NK-92 (cell line): ENCODE results near the gene CHST1.

Experiments used
- DNase-seq: peaks from one replicate; lab custom pipeline; 2025; ENCODE audit not compliant: unreplicated experiment; lab: John Stamatoyannopoulos, UW

Gene CHST1

DNA sequence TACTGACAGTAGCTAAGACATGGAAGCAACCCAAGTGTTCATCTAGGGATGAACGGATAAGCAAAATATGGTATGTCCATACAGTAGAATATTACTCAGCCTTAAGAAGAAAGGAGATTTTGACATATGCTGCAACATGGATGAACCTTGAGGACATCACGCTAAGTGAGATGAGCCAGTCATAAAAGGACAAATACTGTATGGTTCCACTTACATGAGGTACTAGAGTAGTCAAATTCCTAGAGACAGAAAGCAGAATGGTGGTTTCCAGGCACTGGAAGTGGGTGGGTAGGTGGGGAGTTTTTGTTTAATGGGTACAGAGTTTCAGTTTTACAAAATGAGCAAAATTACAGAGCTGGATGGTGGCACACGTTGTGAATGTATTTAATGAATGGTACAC is 18.1 kb downstream of the CHST1 start:
- no peak for DNase-seq

DNA sequence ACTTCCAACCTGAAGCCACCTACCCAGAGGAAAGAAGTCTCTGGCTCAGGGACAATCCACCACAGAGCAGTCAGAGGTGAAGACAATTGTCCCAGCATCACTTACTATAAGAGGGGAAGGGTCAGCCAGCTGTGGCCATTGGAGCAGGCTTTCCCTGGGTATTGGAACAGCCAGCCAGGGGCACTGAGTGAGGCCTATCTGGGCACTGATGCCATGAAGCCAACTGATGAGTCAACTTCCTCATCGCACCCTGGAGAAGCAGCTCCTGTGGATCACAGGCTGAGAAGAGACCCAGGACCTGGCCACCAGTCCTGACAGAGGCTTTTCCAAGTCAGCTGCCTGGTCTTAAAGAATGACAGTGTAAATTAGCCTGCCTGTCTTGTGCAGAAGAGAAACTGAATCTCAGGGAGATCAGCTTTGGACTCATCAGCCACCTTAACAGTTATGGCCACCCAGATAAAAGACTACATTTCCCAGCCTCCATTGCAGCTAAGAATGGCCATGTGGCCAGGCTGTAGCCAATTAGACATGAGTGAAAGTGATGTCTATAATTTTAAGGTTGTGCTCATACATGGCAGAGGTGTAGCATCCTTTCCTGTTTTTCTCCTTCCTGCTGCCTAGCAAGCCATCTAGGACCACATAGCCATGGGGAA is 19.0 kb downstream of the CHST1 start:
- DNase-seq, result no peak

DNA sequence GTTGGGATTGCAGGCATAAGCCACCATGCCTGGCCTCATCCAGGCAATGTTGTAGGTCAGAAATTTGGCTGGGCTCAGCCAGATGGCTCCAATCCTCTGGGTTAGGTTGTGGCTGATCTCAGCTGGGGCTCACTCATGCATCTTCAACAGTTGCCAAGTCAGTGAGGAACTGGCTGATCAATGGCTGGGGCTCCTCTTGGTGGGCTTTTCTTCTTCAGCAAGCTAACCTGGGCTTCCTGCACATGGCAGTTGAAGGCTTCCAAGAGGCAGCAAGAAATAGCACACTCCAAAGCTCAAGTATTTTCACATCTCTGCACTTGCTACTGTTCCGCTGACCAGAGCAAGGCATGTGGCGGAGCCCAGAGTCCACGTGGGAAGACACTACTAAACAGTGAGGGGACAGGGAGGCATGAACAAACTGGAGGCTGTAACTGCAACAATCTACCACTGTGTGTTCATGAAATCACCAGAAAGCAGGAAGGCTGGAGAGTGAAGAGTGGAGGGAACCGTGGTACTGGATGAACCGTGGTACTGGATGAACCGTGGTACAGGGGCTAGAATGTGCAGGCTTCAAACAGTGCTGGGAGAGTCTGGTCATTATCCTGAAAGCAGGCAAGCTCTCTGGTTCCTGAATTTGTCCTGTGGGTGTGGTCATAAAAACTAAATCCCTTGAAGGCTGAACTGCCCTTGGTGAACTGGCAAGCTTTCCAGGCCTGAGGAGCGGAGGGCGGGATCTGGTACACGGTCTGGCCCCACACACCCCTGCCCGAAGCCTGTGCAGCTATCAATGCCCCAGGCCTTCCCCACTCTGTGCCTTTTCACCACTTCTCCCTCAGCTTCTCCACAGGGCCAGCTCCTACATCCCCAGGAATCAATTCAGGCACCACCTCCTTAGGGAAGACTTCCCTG is 20.2 kb downstream of the CHST1 start:
- no peak for DNase-seq

DNA sequence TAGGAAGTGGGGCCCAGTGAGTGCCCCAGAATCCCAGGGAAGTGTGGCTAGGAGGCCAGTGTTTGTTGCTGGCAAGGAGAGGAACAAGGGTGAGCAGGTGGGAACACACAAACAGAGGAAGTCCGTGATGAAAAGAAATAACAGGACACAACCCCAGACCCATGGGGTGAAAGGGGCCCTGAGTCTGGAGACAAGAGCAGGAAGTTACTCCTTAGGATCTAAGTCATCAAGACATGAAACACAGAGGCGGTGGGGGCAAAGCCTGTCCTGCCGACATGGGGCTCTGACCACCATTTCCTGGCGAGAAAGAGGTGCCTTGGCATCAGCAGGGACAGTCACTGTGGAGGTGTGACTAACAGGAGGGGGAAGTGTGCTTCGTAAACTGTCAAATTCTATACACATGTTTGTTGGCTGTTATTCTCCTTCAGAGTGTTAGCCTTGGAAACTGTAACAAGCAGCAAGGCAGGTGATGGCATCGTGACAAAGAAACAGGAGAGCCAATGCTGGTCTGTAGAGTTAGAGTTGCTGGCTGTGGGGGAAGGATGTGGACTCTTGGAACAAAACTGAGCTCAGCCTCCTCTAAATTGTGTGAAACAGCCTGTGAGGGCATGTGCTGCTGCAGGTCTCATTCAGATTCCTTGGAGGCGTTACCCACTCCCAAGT is 21.7 kb downstream of the CHST1 start:
- no peak for DNase-seq

DNA sequence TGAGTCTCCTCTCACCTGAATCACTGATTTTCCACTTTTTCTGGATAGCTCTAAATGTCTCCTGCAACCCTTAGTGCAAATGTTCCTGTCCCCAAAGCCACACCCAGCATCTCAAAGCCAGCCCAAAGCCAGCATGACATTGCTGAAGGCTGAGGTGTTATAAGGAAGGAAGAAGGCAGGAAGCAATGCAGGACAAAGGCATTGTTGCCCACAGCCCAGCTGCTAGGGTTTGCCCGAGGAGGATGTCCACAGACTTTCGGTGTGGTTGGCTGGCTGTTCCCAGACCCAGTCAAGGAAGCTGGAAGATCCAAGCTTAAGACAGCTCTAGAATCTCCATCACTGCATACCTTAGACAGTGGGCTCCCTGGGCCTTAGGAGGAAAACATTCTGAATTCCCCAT is 23.5 kb downstream of the CHST1 start:
- no peak for DNase-seq

DNA sequence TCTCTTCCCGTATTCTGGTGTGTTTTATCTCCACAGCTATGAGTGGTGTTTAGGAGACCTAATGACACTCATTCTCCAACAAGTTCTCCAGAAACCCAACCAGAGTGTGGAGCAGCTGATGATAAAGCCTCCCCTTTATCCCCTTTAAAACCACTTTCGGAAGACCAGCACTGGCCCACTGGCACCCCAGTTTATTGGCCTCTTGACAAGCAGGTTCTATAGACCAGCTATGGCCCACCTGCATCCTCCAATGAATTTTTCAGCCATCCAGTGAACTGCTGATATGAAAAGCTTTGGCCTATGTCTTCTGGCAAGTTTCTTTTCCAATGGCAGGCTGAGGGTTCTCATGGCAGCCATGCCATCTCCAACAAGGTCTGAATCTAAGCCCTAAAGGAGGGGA is 27.4 kb downstream of the CHST1 start:
- no peak for DNase-seq

DNA sequence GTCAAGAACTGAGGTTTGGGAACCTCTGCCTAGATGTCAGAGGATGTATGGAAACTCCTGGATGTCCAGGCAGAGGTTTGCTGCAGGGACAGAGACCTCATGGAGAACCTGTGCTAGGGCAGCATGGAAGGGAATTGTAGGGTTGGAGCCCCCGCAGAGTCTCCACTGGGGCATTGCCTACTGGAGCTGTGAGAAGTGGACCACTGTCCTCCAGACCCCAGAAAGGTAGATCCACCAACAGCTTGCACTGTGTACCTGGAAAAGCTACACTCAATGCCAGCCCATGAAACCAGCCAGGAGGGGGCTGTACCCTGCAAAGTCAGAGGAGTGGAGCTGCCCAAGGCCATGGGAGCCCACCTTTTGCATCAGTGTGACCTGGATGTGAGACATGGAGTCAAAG is 29.5 kb downstream of the CHST1 start:
- DNase-seq, result no peak

DNA sequence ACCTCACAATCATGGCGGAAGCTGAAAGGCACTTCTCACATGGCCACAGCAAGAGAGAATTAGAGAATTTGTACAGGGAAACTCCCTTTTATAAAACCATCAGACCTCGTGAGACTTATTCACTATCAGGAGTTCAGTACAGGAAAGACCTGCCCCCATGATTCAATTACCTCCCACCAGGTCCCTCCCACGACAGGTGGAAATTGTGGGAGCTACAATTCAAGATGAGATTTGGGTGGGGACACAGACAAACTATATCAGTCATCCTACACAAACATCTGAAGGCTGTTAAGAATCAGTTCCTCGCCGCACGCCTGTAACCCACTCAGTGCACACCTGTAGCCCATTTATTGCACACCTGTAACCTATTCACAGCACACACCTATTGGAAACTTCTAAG is 39.8 kb downstream of the CHST1 start:
- DNase-seq, result no peak

DNA sequence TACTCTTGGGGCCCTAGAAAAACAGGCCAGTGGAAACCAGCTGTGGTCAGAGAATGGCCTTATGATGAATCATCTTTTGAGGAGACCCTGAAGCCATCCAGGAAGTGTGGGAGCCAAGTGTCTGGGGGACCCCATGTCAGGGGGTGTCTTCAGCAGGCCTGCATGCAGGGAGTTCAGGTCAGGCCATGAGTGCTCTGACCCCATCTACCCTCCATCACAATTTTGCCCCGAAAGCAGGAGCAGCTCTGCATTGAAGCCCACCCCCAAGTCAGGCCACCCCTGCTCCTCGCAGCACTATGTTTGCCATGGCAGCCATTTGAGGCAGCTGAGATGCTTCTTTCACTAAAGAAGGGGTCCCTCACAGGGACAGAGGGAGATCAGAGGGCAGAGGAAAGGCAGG is 41.3 kb downstream of the CHST1 start:
- no peak for DNase-seq

DNA sequence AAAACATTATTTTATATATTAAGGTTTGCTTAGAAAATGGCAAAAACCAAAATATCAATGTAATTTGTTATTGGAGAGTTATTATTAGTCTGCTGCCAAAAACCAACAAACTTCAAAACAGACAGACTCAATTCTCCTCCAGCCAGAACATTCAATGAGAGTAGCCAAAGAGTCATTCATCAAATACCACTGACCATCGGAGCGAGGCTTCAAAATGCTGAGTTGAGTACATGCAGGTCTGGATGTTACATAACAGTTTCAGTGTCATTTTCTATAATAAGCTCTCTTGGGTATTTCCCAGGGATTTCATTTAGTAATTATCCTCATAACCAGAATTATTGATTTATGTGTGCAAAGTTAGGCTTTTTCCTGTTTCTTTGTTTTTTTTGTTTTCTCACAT is 42.6 kb downstream of the CHST1 start:
- no peak for DNase-seq

DNA sequence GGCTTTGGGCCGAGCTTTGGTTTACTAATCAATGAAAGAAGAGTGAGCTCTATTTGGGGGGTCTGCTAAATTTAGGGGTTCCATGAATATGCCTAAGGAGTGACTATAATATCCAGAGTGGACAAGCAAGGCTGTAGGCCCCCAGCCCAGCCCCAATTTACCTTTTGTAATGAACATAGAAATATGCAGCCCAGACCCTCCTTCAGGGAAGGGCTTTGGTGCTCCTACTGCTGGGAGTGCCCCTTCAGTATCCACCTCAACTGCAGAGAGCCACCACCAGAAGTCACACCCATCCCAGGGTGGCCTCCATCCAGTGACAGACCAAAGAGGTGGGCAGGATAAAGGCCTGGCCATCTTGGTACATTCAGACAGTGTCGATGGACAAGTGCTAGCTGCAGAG is 43.1 kb downstream of the CHST1 start:
- DNase-seq, result no peak

DNA sequence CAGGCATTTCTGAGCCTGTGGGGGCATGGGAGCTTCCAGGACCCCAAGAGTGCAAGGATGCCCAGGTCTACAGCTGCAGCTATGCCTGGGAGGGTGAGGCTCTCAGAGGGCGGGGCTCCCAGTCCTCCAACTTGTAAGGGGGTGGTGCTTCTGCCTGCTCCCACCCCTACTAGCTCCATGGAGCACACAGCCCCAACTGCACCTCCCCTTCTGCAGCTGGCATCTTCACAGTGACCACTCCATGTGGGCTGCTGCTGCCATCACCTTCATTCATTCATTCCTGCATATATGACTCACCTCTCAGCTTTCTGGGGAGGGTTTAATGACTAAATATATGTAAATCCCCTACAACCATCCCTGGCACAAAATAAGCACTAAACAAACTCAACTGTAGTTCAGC is 43.8 kb downstream of the CHST1 start:
- DNase-seq, result no peak

DNA sequence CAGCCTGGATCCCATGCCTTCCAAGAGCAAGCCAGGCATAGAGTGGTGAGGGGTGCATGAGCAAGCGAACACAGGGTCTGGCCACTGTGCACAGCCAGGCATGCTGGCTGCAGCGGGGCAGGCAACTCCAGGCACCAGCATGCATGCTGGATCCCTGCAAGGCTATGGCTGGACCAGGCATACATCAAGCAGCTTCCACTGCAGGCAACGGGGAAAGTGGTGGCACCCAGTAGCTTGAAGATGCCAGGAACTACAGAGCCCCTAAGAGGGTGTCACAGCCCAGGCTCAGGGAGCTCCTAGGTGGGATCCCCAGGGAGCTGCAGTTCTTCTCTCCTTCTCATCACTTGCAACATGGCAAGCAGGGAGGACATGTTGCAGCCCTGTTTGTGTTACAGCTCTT is 45.2 kb downstream of the CHST1 start:
- DNase-seq, result no peak

DNA sequence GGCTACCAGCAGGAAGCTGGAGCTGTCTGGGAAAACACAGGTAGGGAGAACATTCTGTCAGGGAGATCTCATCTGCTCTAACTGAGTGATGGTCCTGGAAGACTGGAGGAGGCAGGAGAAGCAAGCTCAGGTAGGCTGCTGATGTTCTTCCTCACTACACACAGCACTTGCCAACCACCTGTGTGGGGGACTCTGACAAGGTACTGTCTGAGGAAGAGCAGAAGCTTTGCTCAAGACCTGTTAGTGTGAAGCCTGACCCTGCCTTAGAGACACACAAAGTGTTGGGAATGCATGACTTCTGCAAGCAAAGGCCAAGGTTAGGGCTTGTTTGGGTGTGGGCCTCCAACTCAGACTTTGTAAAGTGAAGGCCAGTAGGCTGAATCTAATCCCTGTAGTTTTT is 46.5 kb downstream of the CHST1 start:
- no peak for DNase-seq

DNA sequence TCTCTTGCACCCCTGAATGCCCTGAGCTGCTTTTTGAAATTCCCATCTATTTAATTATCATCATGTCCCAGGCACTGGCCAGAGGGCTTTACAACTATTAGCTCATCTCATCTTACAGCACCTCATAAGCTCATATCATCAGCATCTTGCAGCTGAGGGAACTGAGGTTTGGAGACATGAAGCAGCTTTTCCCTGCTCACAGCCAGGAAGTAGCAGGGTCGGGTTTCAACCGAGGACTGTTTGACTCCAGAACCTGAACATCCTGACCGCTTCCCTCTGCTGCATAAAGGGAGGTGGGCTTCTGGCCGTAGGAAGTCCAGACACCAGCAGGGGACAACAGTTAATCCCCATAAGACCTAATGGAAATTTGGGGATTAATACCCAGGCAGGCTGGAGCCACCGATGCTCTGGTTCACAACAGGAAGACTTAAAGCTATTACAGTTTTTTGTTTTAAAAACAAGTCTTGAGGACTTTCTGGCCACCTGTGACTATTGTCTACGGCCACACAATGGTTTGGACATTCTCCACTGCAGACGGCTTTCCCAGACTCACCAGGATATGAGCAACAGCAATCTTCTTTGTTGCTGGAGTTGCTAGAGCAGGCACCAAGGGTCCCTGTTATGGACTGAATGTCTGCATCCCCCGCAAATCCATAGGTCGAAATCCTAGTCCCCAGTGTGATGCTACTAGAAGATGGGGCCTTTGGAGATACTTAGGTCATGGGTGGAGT is 47.4 kb downstream of the CHST1 start:
- DNase-seq, result no peak

DNA sequence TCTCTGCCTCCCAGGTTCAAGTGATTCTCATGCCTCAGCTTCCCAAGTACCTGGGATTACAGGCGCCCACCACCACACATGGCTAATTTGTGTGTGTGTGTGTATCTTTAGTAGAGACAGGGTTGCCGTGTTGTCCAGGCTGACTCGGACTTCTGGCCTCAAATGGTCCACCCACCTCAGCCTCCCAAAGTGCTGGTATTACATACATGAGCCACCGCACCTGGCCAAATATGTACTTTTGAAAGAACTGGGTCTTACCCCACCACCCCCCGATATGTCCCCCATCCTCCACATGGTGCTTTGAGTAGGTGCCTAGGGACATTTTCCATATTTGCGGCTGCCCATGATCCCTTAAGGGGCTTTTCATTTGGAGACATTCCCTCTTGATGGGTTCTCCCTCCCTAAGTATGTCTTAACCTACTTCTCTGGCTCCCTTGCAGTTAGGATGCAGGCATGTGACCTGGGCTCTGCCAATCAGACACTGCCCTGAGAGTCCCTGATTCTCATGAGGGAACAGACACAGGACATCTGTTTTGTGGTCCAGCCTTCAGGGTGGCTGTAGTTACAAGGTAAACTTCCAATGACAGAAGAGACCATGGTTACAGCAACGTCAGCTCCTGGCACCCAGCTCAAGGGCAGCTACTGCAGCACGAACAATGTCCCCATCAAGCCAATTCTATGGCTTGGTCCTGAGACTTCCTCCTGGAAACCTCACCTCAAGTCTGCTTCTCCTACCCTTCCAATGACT is 48.4 kb downstream of the CHST1 start:
- DNase-seq, result no peak

DNA sequence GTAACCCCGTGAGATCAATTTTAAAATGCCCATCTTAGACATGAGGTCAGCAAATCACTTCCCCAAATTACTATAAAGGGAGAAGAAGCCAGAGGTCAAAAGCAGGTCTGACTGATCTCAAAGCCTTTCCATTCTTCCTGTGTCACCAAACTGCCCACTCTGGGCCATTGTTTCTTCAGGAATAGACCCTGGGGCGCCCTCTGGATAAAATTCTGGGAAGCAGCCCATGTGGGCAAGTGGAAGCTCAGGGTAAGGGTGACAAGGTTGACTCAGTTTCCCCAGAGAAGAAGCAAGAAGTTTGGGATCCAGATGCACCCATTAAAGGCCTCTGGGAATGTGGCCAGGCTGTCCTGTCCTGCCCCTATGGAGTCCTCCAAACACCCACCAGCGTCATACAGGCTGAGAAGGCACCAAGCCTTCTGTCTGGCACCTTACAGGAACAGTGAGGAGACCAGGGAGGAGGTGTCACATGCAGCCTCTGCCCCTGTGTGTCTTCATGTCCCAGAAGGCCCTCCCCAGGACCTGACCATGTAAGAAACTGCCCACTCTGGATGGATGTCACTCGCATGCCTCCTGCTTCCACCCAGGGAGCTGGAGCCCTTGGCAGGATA is 50.1 kb downstream of the CHST1 start:
- DNase-seq, result no peak

DNA sequence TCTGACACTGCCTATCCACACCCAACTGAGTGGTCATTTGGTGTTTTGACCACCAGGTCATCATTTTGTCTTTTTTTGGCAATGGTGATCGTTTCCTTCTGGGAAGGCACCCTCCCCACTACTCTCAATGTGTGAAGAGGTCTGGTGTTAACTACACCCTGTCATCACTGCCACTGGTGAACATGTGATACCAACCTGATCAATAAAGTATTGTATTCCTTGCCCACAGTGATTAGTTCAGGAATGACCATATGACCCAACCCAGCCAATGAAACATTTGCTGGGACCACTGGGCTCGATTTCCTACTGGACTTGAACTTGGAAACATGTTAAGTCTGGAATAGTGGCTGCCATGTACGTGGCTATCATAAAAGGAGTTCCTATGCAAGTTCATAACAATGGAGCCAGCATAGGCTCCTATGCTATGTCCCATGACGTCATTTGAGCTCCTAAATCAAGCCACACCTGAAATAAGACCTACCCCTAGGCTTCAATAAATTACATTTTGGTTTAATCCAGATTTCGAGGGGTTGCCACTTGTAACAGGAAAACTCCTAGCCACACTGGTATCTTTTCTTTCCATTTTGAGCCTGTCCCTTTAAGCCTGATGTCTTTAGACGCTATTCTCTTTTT is 51.1 kb downstream of the CHST1 start:
- no peak for DNase-seq

DNA sequence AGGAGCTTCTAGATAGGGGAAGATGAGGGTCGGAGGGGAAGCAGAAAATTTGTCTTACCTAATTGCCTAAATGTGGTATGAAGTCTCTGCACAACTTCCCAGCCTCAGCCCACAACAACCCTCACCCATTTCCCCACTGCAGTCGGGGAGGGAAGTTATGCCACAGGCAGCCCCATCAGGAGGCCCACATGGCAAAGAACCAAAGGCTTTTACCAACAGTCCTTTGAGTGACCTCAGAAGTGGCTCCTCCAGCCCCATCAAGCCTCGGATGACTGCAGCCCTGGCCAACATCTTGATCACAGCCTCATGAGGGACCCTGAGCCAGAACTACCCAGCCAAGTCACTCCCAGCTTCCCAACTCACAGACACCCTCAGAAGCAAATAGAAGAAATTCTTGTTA is 54.8 kb downstream of the CHST1 start:
- no peak for DNase-seq

DNA sequence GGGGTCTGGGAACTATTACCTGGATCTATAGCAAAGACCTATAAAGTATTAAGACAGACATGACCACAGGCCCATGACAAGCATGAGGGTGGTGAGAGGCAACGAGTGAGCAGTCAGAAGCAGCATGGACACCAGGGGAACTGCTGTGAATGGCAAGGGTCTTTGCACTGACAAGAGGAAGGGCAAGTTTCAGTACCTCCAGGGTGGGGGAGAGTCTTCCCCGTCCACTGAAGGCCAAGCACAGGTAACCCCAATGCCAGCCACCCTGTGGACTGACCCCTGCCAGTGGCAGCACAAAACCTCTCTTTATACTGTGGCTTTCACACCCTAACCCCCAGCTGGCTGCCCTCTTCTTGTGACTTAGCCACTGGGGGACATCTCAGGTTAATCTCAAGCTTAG is 55.5 kb downstream of the CHST1 start:
- no peak for DNase-seq
